ENCODE measurements around the gene IL5. TPM values are rescaled to one million over a fixed set of nuclear protein-coding genes. Genes with fewer than 3 reads are reported as not detected.
"Not testable (repeated sequence)": the region's sequence is repeated elsewhere in the genome, so short reads cannot be mapped to it uniquely, and the experiment has no call there.

Gene IL5
- total and polyA plus RNA-seq, 2 donors (not counting 1 experiment from before 2014, with no cell fraction given), result not detected

- WGBS (ENCODE audit: insufficient coverage), result 50% methylated on average over 4 of the region's 15 CpGs
- TF ChIP-seq EZH2 (IDR thresholded peaks at IDR 0.05; ENCODE audit: borderline replicate concordance, insufficient read depth, low read depth, low read length, poor library complexity, severe bottlenecking) (no peak), CTCF (IDR thresholded peaks at IDR 0.05) (no peak)
- Histone ChIP-seq H3K79me2 (ENCODE audit: control insufficient read depth, insufficient read depth, low read length) (peaks cover 16% of the 10 kb centered on the region), H3K4me1 (ENCODE audit: control insufficient read depth in 2 of 2, insufficient read depth in 2 of 2, low read length in 2 of 2) (peaks cover 8 to 21% of the 10 kb centered on the region in 2 donors), H3K4me3 (ENCODE audit: control extremely low read depth in 1 of 5, extremely low read depth in 1 of 5, insufficient read depth in 1 of 5, low read depth in 2 of 5, low read length in 4 of 5) (peak overlapping the region; percentile 62 to 88 (median 81)), H3K9me3 (ENCODE audit: control extremely low read depth in 1 of 3, control insufficient read depth in 2 of 3, insufficient read depth in 1 of 3, low read length in 2 of 3) (peaks cover 0 to 8% (median 0%) of the 10 kb centered on the region in 3 donors), H3K27me3 (replicated peaks in 1 of 4; ENCODE audit: control extremely low read depth in 1 of 4, control insufficient read depth in 3 of 4, insufficient read depth in 4 of 4, low read length in 3 of 4) (no peaks in the 10 kb centered on the region), H3K4me2 (replicated peaks; ENCODE audit: low read depth, low read length, poor library complexity, severe bottlenecking) (peak overlapping the region; percentile 93), H3K36me3 (replicated peaks in 1 of 2; ENCODE audit: control extremely low read depth in 1 of 2, control insufficient read depth in 1 of 2, extremely low read depth in 1 of 2, insufficient read depth in 2 of 2, low read length in 1 of 2) (peaks cover 5 to 8% of the 10 kb centered on the region in 2 experiments), H3K9ac (ENCODE audit: low read length) (peak overlapping the region; percentile 95), H4K20me1 (ENCODE audit: control insufficient read depth, insufficient read depth, low read length, poor library complexity, severe bottlenecking) (no peaks in the 10 kb centered on the region), H2AFZ (ENCODE audit: insufficient read depth, low read depth, low read length, poor library complexity, severe bottlenecking) (peak overlapping the region; percentile 99), H3K27ac (ENCODE audit: low read length in 2 of 2) (peak overlapping the region; percentile 72 to 88)
- no peaks in the 10 kb centered on the region for H3K27me3 Mint-ChIP-seq
- peak overlapping the region; percentile 97 for H3K27ac Mint-ChIP-seq
- DNase-seq, result no peak
- CTCF ChIA-PET, result interaction anchor here (0.9 to 1.0 kb wide), 3 partner anchors 66 to 181 kb away, joined by 3 read pairs; partner anchors contain the start of genes IRF1 and KIF3A
- no peak for ATAC-seq (ENCODE audit: low read depth)
- peaks cover 5% of the 10 kb centered on the region for H3K9me3 Mint-ChIP-seq (ENCODE audit: insufficient read depth)
- H3K4me3 Mint-ChIP-seq, result peak overlapping the region; percentile 96
- peaks cover 26% of the 10 kb centered on the region for H3K4me1 Mint-ChIP-seq
- POLR2A ChIA-PET, result interaction anchor here (0.6 to 1.0 kb wide), 3 partner anchors 30 to 1995 kb away, joined by 3 to 4 read pairs (median 3); no protein-coding TSS in a partner anchor
- intact Hi-C loops (cut with micrococcal nuclease), result loop anchor here (2.0 to 5.0 kb wide), 3 partner anchors 181 to 496 kb away; partner anchors contain the start of genes GDF9, HSPA4, KIF3A and UQCRQ
Observed at GRCh38 chr5:132556153-132556762, 12.9 kb upstream of the IL5 start.

GRCh38 chr5:132549576-132549975 is 6.3 kb upstream of the IL5 start:
- Histone ChIP-seq H3K27ac (ENCODE audit: low read length in 2 of 2) (no peak overlapping the region), H3K27me3 (replicated peaks in 1 of 4; ENCODE audit: control extremely low read depth in 1 of 4, control insufficient read depth in 3 of 4, insufficient read depth in 4 of 4, low read length in 3 of 4) (no peaks in the 10 kb centered on the region), H3K4me1 (ENCODE audit: control insufficient read depth in 2 of 2, insufficient read depth in 2 of 2, low read length in 2 of 2) (no peaks in the 10 kb centered on the region), H3K4me2 (replicated peaks; ENCODE audit: low read depth, low read length, poor library complexity, severe bottlenecking) (no peak overlapping the region), H3K4me3 (ENCODE audit: control extremely low read depth in 1 of 5, extremely low read depth in 1 of 5, insufficient read depth in 1 of 5, low read depth in 2 of 5, low read length in 4 of 5) (no peak overlapping the region), H3K36me3 (replicated peaks in 1 of 2; ENCODE audit: control extremely low read depth in 1 of 2, control insufficient read depth in 1 of 2, extremely low read depth in 1 of 2, insufficient read depth in 2 of 2, low read length in 1 of 2) (no peaks in the 10 kb centered on the region), H3K9ac (ENCODE audit: low read length) (no peak overlapping the region), H4K20me1 (ENCODE audit: control insufficient read depth, insufficient read depth, low read length, poor library complexity, severe bottlenecking) (no peaks in the 10 kb centered on the region), H2AFZ (ENCODE audit: insufficient read depth, low read depth, low read length, poor library complexity, severe bottlenecking) (no peak overlapping the region), H3K79me2 (ENCODE audit: control insufficient read depth, insufficient read depth, low read length) (no peaks in the 10 kb centered on the region), H3K9me3 (ENCODE audit: control extremely low read depth in 1 of 3, control insufficient read depth in 2 of 3, insufficient read depth in 1 of 3, low read length in 2 of 3) (no peaks in the 10 kb centered on the region)
- CTCF ChIA-PET, result no interaction called here
- intact Hi-C loops (cut with micrococcal nuclease), result no loop called here
- POLR2A ChIA-PET, result no interaction called here
- WGBS (ENCODE audit: insufficient coverage), result no CpG with 5 or more reads among the region's 2 CpGs
- no peak for TF ChIP-seq EZH2 (IDR thresholded peaks at IDR 0.05; ENCODE audit: borderline replicate concordance, insufficient read depth, low read depth, low read length, poor library complexity, severe bottlenecking)
- TF ChIP-seq CTCF (IDR thresholded peaks at IDR 0.05), result no peak
- H3K9me3 Mint-ChIP-seq (ENCODE audit: insufficient read depth), result no peaks in the 10 kb centered on the region
- DNase-seq (no peak), ATAC-seq (ENCODE audit: low read depth) (no peak)
- H3K27me3 Mint-ChIP-seq, result no peaks in the 10 kb centered on the region
- no peak overlapping the region for H3K27ac Mint-ChIP-seq
- H3K4me3 Mint-ChIP-seq, result no peak overlapping the region
- no peaks in the 10 kb centered on the region for H3K4me1 Mint-ChIP-seq

GRCh38 chr5:132548834-132549233 is 5.5 kb upstream of the IL5 start:
- H3K9me3 Mint-ChIP-seq (ENCODE audit: insufficient read depth); H3K9ac ChIP-seq (ENCODE audit: low read length); H3K27me3 Mint-ChIP-seq; H3K4me2 ChIP-seq (replicated peaks; ENCODE audit: low read depth, low read length, poor library complexity, severe bottlenecking); H3K27ac ChIP-seq (ENCODE audit: low read length in 2 of 2); H3K4me1 ChIP-seq (ENCODE audit: control insufficient read depth in 2 of 2, insufficient read depth in 2 of 2, low read length in 2 of 2); DNase-seq; ATAC-seq (ENCODE audit: low read depth); H2AFZ ChIP-seq (ENCODE audit: insufficient read depth, low read depth, low read length, poor library complexity, severe bottlenecking); H3K4me3 ChIP-seq (ENCODE audit: control extremely low read depth in 1 of 5, extremely low read depth in 1 of 5, insufficient read depth in 1 of 5, low read depth in 2 of 5, low read length in 4 of 5); H3K27me3 ChIP-seq (replicated peaks in 1 of 4; ENCODE audit: control extremely low read depth in 1 of 4, control insufficient read depth in 3 of 4, insufficient read depth in 4 of 4, low read length in 3 of 4); H3K4me3 Mint-ChIP-seq; H3K79me2 ChIP-seq (ENCODE audit: control insufficient read depth, insufficient read depth, low read length); H3K9me3 ChIP-seq (ENCODE audit: control extremely low read depth in 1 of 3, control insufficient read depth in 2 of 3, insufficient read depth in 1 of 3, low read length in 2 of 3); H3K4me1 Mint-ChIP-seq; H4K20me1 ChIP-seq (ENCODE audit: control insufficient read depth, insufficient read depth, low read length, poor library complexity, severe bottlenecking); H3K36me3 ChIP-seq (replicated peaks in 1 of 2; ENCODE audit: control extremely low read depth in 1 of 2, control insufficient read depth in 1 of 2, extremely low read depth in 1 of 2, insufficient read depth in 2 of 2, low read length in 1 of 2); H3K27ac Mint-ChIP-seq; POLR2A ChIA-PET; intact Hi-C loops (cut with micrococcal nuclease): not testable (repeated sequence)
- CTCF ChIA-PET, result interaction anchor here (1.2 to 2.8 kb wide), 2 partner anchors 22 to 162 kb away, joined by 3 to 7 read pairs; no protein-coding TSS in a partner anchor
- WGBS (ENCODE audit: insufficient coverage), result no CpG with 5 or more reads among the region's 7 CpGs

All from B cell (primary cell).